GM23338 (cell line): ENCODE results near the gene TNKS2. TPM values are rescaled to one million over a fixed set of nuclear protein-coding genes. Genes with fewer than 3 reads are reported as not detected.

Source experiments
- ATAC-seq: fragments of 200-7000 bp; cut with Tn5 transposase; 3 replicates; pipeline ENCODE4 v1.9.1; 2020
- DNase-seq: peaks from one replicate; pipeline ENCODE4 v3.0.0-alpha.2; 2015; ENCODE audit warnings: low spot score
- H2AFZ ChIP-seq: fragments of 200-600 bp; sonication (generic); 2 replicates; pipeline ENCODE4 v1.8.0; 2016; ENCODE audit warnings: antibody characterized with exemption, mild to moderate bottlenecking, moderate library complexity
- H3F3A ChIP-seq: fragments of 200-600 bp; sonication (generic); replicated peaks from 2 replicates; pipeline ENCODE4 v1.8.0; 2017; ENCODE audit warnings: antibody characterized with exemption, mixed run types, low read depth
- H3K27ac ChIP-seq: fragments of 200-600 bp; sonication (generic); 2 replicates; pipeline ENCODE4 v1.6.1; 2016; ENCODE audit warnings: low read depth
- H3K27me3 ChIP-seq: fragments of 200-600 bp; sonication (generic); 2 replicates; pipeline ENCODE4 v1.8.0; 2016; ENCODE audit warnings: mild to moderate bottlenecking, mixed run types, moderate library complexity; ENCODE audit not compliant: insufficient read depth
- H3K36me3 ChIP-seq: fragments of 200-600 bp; sonication (generic); 2 replicates; pipeline ENCODE4 v1.8.0; 2016; ENCODE audit warnings: mild to moderate bottlenecking; ENCODE audit not compliant: insufficient read depth
- H3K4me1 ChIP-seq: fragments of 200-600 bp; sonication (generic); 2 replicates; pipeline ENCODE4 v1.8.0; 2016; ENCODE audit warnings: mild to moderate bottlenecking, moderate library complexity; ENCODE audit not compliant: insufficient read depth
- H3K4me2 ChIP-seq: fragments of 200-600 bp; sonication (generic); 2 replicates; pipeline ENCODE4 v1.7.1; 2017; ENCODE audit warnings: mixed run types
- H3K4me3 ChIP-seq: fragments of 200-600 bp; sonication (generic); 2 replicates; pipeline ENCODE4 v1.6.1; 2016; ENCODE audit warnings: mixed run types
- H3K79me2 ChIP-seq: fragments of 200-600 bp; sonication (generic); replicated peaks from 2 replicates; pipeline ENCODE4 v1.8.0; 2017; ENCODE audit warnings: mild to moderate bottlenecking; ENCODE audit not compliant: insufficient read depth
- H3K9me2 ChIP-seq: fragments of 200-600 bp; sonication (generic); 2 replicates; pipeline ENCODE4 v1.8.0; 2017; ENCODE audit not compliant: insufficient read depth
- H4K20me1 ChIP-seq: fragments of 200-600 bp; sonication (generic); replicated peaks from 2 replicates; pipeline ENCODE4 v1.8.0; 2017; ENCODE audit warnings: mild to moderate bottlenecking; ENCODE audit not compliant: insufficient read depth
- H3K27ac Mint-ChIP-seq: 2 replicates; pipeline ENCODE4 v1.8.0; 2020; ENCODE audit warnings: inconsistent platforms, mild to moderate bottlenecking, moderate library complexity, mixed read lengths
- H3K27me3 Mint-ChIP-seq: 3 replicates; pipeline ENCODE4 v1.8.0; 2022; ENCODE audit warnings: low read depth, mild to moderate bottlenecking, moderate library complexity, mixed read lengths, inconsistent platforms; ENCODE audit not compliant: insufficient read depth, poor library complexity
- H3K36me3 Mint-ChIP-seq: 3 replicates; pipeline ENCODE4 v1.8.0; 2021; ENCODE audit warnings: low read depth, mild to moderate bottlenecking, inconsistent platforms, moderate library complexity, mixed read lengths
- H3K4me1 Mint-ChIP-seq: 3 replicates; pipeline ENCODE4 v1.8.0; 2020; ENCODE audit warnings: mild to moderate bottlenecking, inconsistent platforms, mixed read lengths
- H3K4me3 Mint-ChIP-seq: 3 replicates; pipeline ENCODE4 v1.8.0; 2021; ENCODE audit warnings: moderate library complexity, mild to moderate bottlenecking, inconsistent platforms, mixed read lengths
- H3K9me3 Mint-ChIP-seq: 3 replicates; pipeline ENCODE4 v1.8.0; 2020; ENCODE audit warnings: moderate library complexity, mild to moderate bottlenecking, inconsistent platforms, mixed read lengths
- CREB1 ChIP-seq: fragments of 250-450 bp; sonication (Bioruptor Pico); IDR thresholded peaks from 2 replicates; pipeline ENCODE4 v1.5.0; 2020; ENCODE audit warnings: low read depth, mild to moderate bottlenecking, moderate library complexity
- CTCF ChIP-seq, 2 experiments: fragments of 200-600 bp in 1 of 2; sonication (generic) in 1 of 2; conservative IDR thresholded peaks; 2 replicates each; pipeline versions ENCODE4 v1.5.1 to v1.6.1; 2016 to 2017; ENCODE audit warnings: antibody characterized with exemption in 2 of 2, low read depth in 2 of 2, mild to moderate bottlenecking in 2 of 2, moderate library complexity in 1 of 2
- ETS1 ChIP-seq: IDR thresholded peaks from 2 replicates; pipeline ENCODE4 v1.6.1; 2016; ENCODE audit warnings: antibody characterized with exemption
- EZH2phosphoT487 ChIP-seq: fragments of 200-600 bp; sonication (generic); IDR thresholded peaks from one replicate; pipeline ENCODE4 v1.8.1; 2018; ENCODE audit warnings: antibody characterized with exemption; ENCODE audit not compliant: unreplicated experiment
- JUNB ChIP-seq: IDR thresholded peaks from one replicate; pipeline ENCODE4 v1.6.1; 2016; ENCODE audit warnings: antibody characterized with exemption; ENCODE audit not compliant: unreplicated experiment
- POLR2AphosphoS5 ChIP-seq: IDR thresholded peaks from 2 replicates; pipeline ENCODE4 v1.6.1; 2016; ENCODE audit warnings: antibody characterized with exemption, low read depth
- REST ChIP-seq: IDR thresholded peaks from one replicate; pipeline ENCODE4 v1.6.1; 2018; ENCODE audit warnings: antibody characterized with exemption; ENCODE audit not compliant: unreplicated experiment
- ZNF114 ChIP-seq: fragments of 250-450 bp; sonication (Bioruptor Pico); IDR thresholded peaks from 2 replicates; pipeline ENCODE4 v1.5.0; 2020; ENCODE audit warnings: mild to moderate bottlenecking, moderate library complexity
- ZNF331 ChIP-seq: fragments of 250-450 bp; sonication (Bioruptor Pico); IDR thresholded peaks from 2 replicates; pipeline ENCODE4 v1.5.0; 2020; ENCODE audit warnings: low read depth, mild to moderate bottlenecking, moderate library complexity
- ZNF462 ChIP-seq: fragments of 250-450 bp; sonication (Bioruptor Pico); IDR thresholded peaks from 2 replicates; pipeline ENCODE4 v1.5.0; 2020; ENCODE audit warnings: mild to moderate bottlenecking, moderate library complexity
- polyA plus RNA-seq: library from polyadenylated mRNA; unstranded; fragments of >200 nt; fragmentation: Nextera tagmentation; extraction: Ambion mirVana; gene quantifications from 2 replicates; pipeline ENCODE4 v1.2.1, GENCODE V29; 2016
- total RNA-seq: library from RNA; depleted of rRNA; stranded (reverse); fragments of >200 nt; shearing (Covaris generic); gene quantifications from 2 replicates; pipeline ENCODE4 v1.2.3, GENCODE V29; 2014

The TNKS2 gene
- total and polyA plus RNA-seq, 2 experiments from 2014 or later = 23.5 to 85.5 TPM

GRCh38 chr10:91761721-91762120 lies 36.5 kb upstream of the TNKS2 start:
- Histone ChIP-seq H2AFZ (no peak overlapping the region), H3K4me2 (no peak overlapping the region), H3K27me3 (no peaks in the 10 kb centered on the region), H3F3A (no peaks in the 10 kb centered on the region), H3K36me3 (no peaks in the 10 kb centered on the region), H4K20me1 (no peaks in the 10 kb centered on the region), H3K4me3 (no peak overlapping the region), H3K79me2 (no peaks in the 10 kb centered on the region), H3K4me1 (peaks cover 6% of the 10 kb centered on the region; the same call in 1 of the 2 replicates), H3K9me2 (0 out of 2 replicates have a peak, but pooled peaks cover 4% of the 10 kb centered on the region), H3K27ac (no peak overlapping the region)
- H3K36me3 Mint-ChIP-seq = no peaks in the 10 kb centered on the region
- no peaks in the 10 kb centered on the region for H3K27me3 Mint-ChIP-seq
- peaks cover 5% of the 10 kb centered on the region; the same call in 1 of the 3 replicates for H3K4me1 Mint-ChIP-seq
- TF ChIP-seq ZNF462 (no peak), ZNF114 (CRISPR knock-in tag) (no peak), REST (no peak), POLR2AphosphoS5 (no peak), JUNB (no peak), ETS1 (no peak), EZH2phosphoT487 (no peak), CREB1 (no peak), CTCF (conservative IDR thresholded peaks at IDR 0.05; ENCODE audit: low read depth in 2 of 2) (no peak), ZNF331 (no peak)
- DNase-seq = no peak
- no peak overlapping the region for H3K27ac Mint-ChIP-seq
- no peak for ATAC-seq
- H3K9me3 Mint-ChIP-seq = peaks cover 6% of the 10 kb centered on the region; the same call in 1 of the 3 replicates
- no peak overlapping the region for H3K4me3 Mint-ChIP-seq
